ENCODE results near the gene MCU. TPM values are rescaled to one million over a fixed set of nuclear protein-coding genes. Genes with fewer than 3 reads are reported as not detected.
"Not testable (repeated sequence)": the region's sequence is repeated elsewhere in the genome, so short reads cannot be mapped to it uniquely, and the experiment has no call there.

Gene MCU
- polyA plus RNA-seq, 1 donor (not counting 4 experiments of a cell fraction or from before 2014, with no cell fraction given) = 103 TPM

GRCh38 chr10:72765051-72765745 lies 73.3 kb downstream of the MCU start:
- H3K27ac ChIP-seq (ENCODE audit: control insufficient read depth, insufficient read depth, low read length) = no peak overlapping the region
- H2AFZ ChIP-seq (ENCODE audit: control insufficient read depth, low read length) = no peak overlapping the region
- FAIRE-seq (no peak), DNase-seq (ENCODE audit: low read depth, low spot score) (no peak)
- no peak overlapping the region for H3K4me3 ChIP-seq (ENCODE audit: control insufficient read depth in 2 of 3, extremely low read depth in 1 of 3, insufficient read depth in 2 of 3, low read depth in 1 of 3, low read length in 3 of 3)
- no peak for TF ChIP-seq CTCF (optimal IDR thresholded peaks at IDR 0.05 in 1 of 3, IDR thresholded peaks at IDR 0.05 in 1 of 3, conservative IDR thresholded peaks at IDR 0.05 in 1 of 3; ENCODE audit: extremely low read depth in 1 of 3, insufficient read depth in 2 of 3, low read length in 3 of 3)
- TF ChIP-seq EZH2 (IDR thresholded peaks at IDR 0.05; ENCODE audit: low read length) = no peak
- H3K36me3 ChIP-seq (ENCODE audit: control insufficient read depth in 2 of 2, extremely low read depth in 1 of 2, insufficient read depth in 2 of 2, low read length in 2 of 2) = no peaks in the 10 kb centered on the region
- peaks cover 1% of the 10 kb centered on the region for H3K9me3 ChIP-seq (ENCODE audit: control insufficient read depth, low read depth, low read length)
- H3K27me3 ChIP-seq (ENCODE audit: control insufficient read depth, extremely low read depth, insufficient read depth, low read length) = no peaks in the 10 kb centered on the region
- peaks cover 2% of the 10 kb centered on the region for H3K9me1 ChIP-seq (ENCODE audit: control insufficient read depth, extremely low read depth, insufficient read depth, low read length)
- peaks cover 12% of the 10 kb centered on the region for H3K4me1 ChIP-seq (ENCODE audit: control insufficient read depth, extremely low read depth, insufficient read depth, low read length)
- no peak overlapping the region for H3K4me2 ChIP-seq (ENCODE audit: control insufficient read depth, extremely low read depth, insufficient read depth, low read depth, low read length)
- peaks cover 2% of the 10 kb centered on the region for H4K20me1 ChIP-seq (ENCODE audit: control insufficient read depth, extremely low read depth, insufficient read depth, low read length)
- H3K9ac ChIP-seq (ENCODE audit: control insufficient read depth, extremely low read depth, insufficient read depth, low read length) = no peak overlapping the region
- dilution Hi-C loops (cut with MboI; ENCODE audit: extremely low pct_ligation_motif_present, low sequenced_read_pairs) = no loop called here
- H3K79me2 ChIP-seq (ENCODE audit: control insufficient read depth, insufficient read depth, low read length) = peaks cover 30% of the 10 kb centered on the region

- dilution Hi-C loops (cut with MboI; ENCODE audit: extremely low pct_ligation_motif_present, low sequenced_read_pairs); FAIRE-seq: not testable (repeated sequence)
These were observed 79.3 kb downstream of the MCU start for GRCh38 chr10:72771195-72771594.

GRCh38 chr10:72772031-72772430 lies 80.1 kb downstream of the MCU start:
- H3K79me2 ChIP-seq (ENCODE audit: control insufficient read depth, insufficient read depth, low read length) = peaks cover 26% of the 10 kb centered on the region
- DNase-seq (ENCODE audit: low read depth, low spot score) (no peak), FAIRE-seq (no peak)
- H3K9me3 ChIP-seq (ENCODE audit: control insufficient read depth, low read depth, low read length) = peaks cover 5% of the 10 kb centered on the region
- no peak overlapping the region for H2AFZ ChIP-seq (ENCODE audit: control insufficient read depth, low read length)
- no peak overlapping the region for H3K9ac ChIP-seq (ENCODE audit: control insufficient read depth, extremely low read depth, insufficient read depth, low read length)
- no peak overlapping the region for H3K4me3 ChIP-seq (ENCODE audit: control insufficient read depth in 2 of 3, extremely low read depth in 1 of 3, insufficient read depth in 2 of 3, low read depth in 1 of 3, low read length in 3 of 3)
- no peak overlapping the region for H3K4me2 ChIP-seq (ENCODE audit: control insufficient read depth, extremely low read depth, insufficient read depth, low read depth, low read length)
- dilution Hi-C loops (cut with MboI; ENCODE audit: extremely low pct_ligation_motif_present, low sequenced_read_pairs) = no loop called here
- H3K36me3 ChIP-seq (ENCODE audit: control insufficient read depth in 2 of 2, extremely low read depth in 1 of 2, insufficient read depth in 2 of 2, low read length in 2 of 2) = no peaks in the 10 kb centered on the region
- no peak overlapping the region for H3K27ac ChIP-seq (ENCODE audit: control insufficient read depth, insufficient read depth, low read length)
- no peaks in the 10 kb centered on the region for H4K20me1 ChIP-seq (ENCODE audit: control insufficient read depth, extremely low read depth, insufficient read depth, low read length)
- no peaks in the 10 kb centered on the region for H3K4me1 ChIP-seq (ENCODE audit: control insufficient read depth, extremely low read depth, insufficient read depth, low read length)
- H3K27me3 ChIP-seq (ENCODE audit: control insufficient read depth, extremely low read depth, insufficient read depth, low read length) = no peaks in the 10 kb centered on the region
- H3K9me1 ChIP-seq (ENCODE audit: control insufficient read depth, extremely low read depth, insufficient read depth, low read length) = no peaks in the 10 kb centered on the region
- TF ChIP-seq CTCF (optimal IDR thresholded peaks at IDR 0.05 in 1 of 3, IDR thresholded peaks at IDR 0.05 in 1 of 3, conservative IDR thresholded peaks at IDR 0.05 in 1 of 3; ENCODE audit: extremely low read depth in 1 of 3, insufficient read depth in 2 of 3, low read length in 3 of 3) (no peak), EZH2 (IDR thresholded peaks at IDR 0.05; ENCODE audit: low read length) (no peak)

More at GRCh38 chr10:72771195-72771594, 79.3 kb downstream of the MCU start:
- not testable (repeated sequence) for H3K9me3 ChIP-seq (ENCODE audit: control insufficient read depth, low read depth, low read length); H3K27ac ChIP-seq (ENCODE audit: control insufficient read depth, insufficient read depth, low read length); H2AFZ ChIP-seq (ENCODE audit: control insufficient read depth, low read length); H3K27me3 ChIP-seq (ENCODE audit: control insufficient read depth, extremely low read depth, insufficient read depth, low read length); H3K4me3 ChIP-seq (ENCODE audit: control insufficient read depth in 2 of 3, extremely low read depth in 1 of 3, insufficient read depth in 2 of 3, low read depth in 1 of 3, low read length in 3 of 3); H3K9me1 ChIP-seq (ENCODE audit: control insufficient read depth, extremely low read depth, insufficient read depth, low read length); H3K36me3 ChIP-seq (ENCODE audit: control insufficient read depth in 2 of 2, extremely low read depth in 1 of 2, insufficient read depth in 2 of 2, low read length in 2 of 2); DNase-seq (ENCODE audit: low read depth, low spot score); H3K9ac ChIP-seq (ENCODE audit: control insufficient read depth, extremely low read depth, insufficient read depth, low read length); H3K4me1 ChIP-seq (ENCODE audit: control insufficient read depth, extremely low read depth, insufficient read depth, low read length); H3K4me2 ChIP-seq (ENCODE audit: control insufficient read depth, extremely low read depth, insufficient read depth, low read depth, low read length); H4K20me1 ChIP-seq (ENCODE audit: control insufficient read depth, extremely low read depth, insufficient read depth, low read length)
- H3K79me2 ChIP-seq (ENCODE audit: control insufficient read depth, insufficient read depth, low read length) = peaks cover 29% of the 10 kb centered on the region

All from keratinocyte (primary cell).